PC-3 (cell line): ENCODE data around the gene KCNK16. TPM values are rescaled to one million over a fixed set of nuclear protein-coding genes. Genes with fewer than 3 reads are reported as not detected.

Source experiments
- ATAC-seq: fragments of 200-7000 bp; cut with Tn5 transposase; 2 replicates; pipeline ENCODE4 v1.9.1; 2020; ENCODE audit warnings: mild to moderate bottlenecking, moderate library complexity
- BruUV-seq: library from RNA; stranded (reverse); fragments of 400-500 nt; replicated peaks from 2 replicates; lab custom pipeline; 2021; lab: Mats Ljungman, UMichigan
- CTCF ChIA-PET: fragments of 300-600 bp; sonication (Branson Sonifier 250); formaldehyde crosslinking; loops from one replicate; lab custom pipeline; 2022; ENCODE audit warnings: antibody characterized with exemption; lab: Charles Lee
- POLR2A ChIA-PET: fragments of 300-600 bp; sonication (Branson Sonifier 250); formaldehyde crosslinking; loops from one replicate; lab custom pipeline; 2022; ENCODE audit warnings: antibody characterized with exemption; ENCODE audit not compliant: unreplicated experiment; lab: Charles Lee
- DNase-seq: peaks from one replicate; pipeline ENCODE4 v3.0.0-alpha.2; 2015
- H2AFZ ChIP-seq: fragments of 300-600 bp; sonication (generic); 2 replicates; pipeline ENCODE4 v1.6.0; 2016; ENCODE audit warnings: antibody characterized with exemption, low read length
- H3F3A ChIP-seq: fragments of 300-600 bp; sonication (generic); one replicate; pipeline ENCODE4 v1.6.0; 2017; ENCODE audit warnings: antibody characterized with exemption, low read length, control low read depth, mild to moderate bottlenecking; ENCODE audit not compliant: unreplicated experiment
- H3K27ac ChIP-seq: fragments of 300-600 bp; sonication (generic); 2 replicates; pipeline ENCODE4 v1.5.1; 2016; ENCODE audit warnings: mild to moderate bottlenecking, low read length
- H3K27me3 ChIP-seq: fragments of 300-600 bp; sonication (generic); 2 replicates; pipeline ENCODE4 v1.6.1; 2016; ENCODE audit warnings: low read length, mixed read lengths
- H3K36me3 ChIP-seq: fragments of 300-600 bp; sonication (generic); 2 replicates; pipeline ENCODE4 v1.6.1; 2016; ENCODE audit warnings: low read depth, mixed run types, low read length, mixed read lengths
- H3K4me1 ChIP-seq: fragments of 300-600 bp; sonication (generic); 2 replicates; pipeline ENCODE4 v1.5.1; 2016; ENCODE audit warnings: low read length; ENCODE audit not compliant: insufficient read depth
- H3K4me2 ChIP-seq: fragments of 300-600 bp; sonication (generic); 2 replicates; pipeline ENCODE4 v1.6.0; 2016; ENCODE audit warnings: low read length
- H3K4me3 ChIP-seq: fragments of 300-600 bp; sonication (generic); 2 replicates; pipeline ENCODE4 v1.5.1; 2016; ENCODE audit warnings: mild to moderate bottlenecking, low read length, mixed read lengths
- H3K79me2 ChIP-seq: fragments of 300-600 bp; sonication (generic); 2 replicates; pipeline ENCODE4 v1.6.1; 2017; ENCODE audit warnings: low read length, mixed read lengths
- H3K9ac ChIP-seq: fragments of 300-600 bp; sonication (generic); 2 replicates; pipeline ENCODE4 v1.6.0; 2016; ENCODE audit warnings: mild to moderate bottlenecking, low read length
- H3K9me2 ChIP-seq: fragments of 300-600 bp; sonication (generic); replicated peaks from 2 replicates; pipeline ENCODE4 v1.6.1; 2016; ENCODE audit warnings: mixed run types, low read length, mixed read lengths
- H3K9me3 ChIP-seq: fragments of 300-600 bp; sonication (generic); 2 replicates; pipeline ENCODE4 v1.6.1; 2016; ENCODE audit warnings: low read length, mixed read lengths
- H4K20me1 ChIP-seq: fragments of 300-600 bp; sonication (generic); 2 replicates; pipeline ENCODE4 v1.6.1; 2016; ENCODE audit warnings: low read length, mixed read lengths
- CTCF ChIP-seq: fragments of 300-600 bp; sonication (generic); conservative IDR thresholded peaks from 2 replicates; pipeline ENCODE4 v1.5.1; 2017; ENCODE audit warnings: antibody characterized with exemption, low read depth, mild to moderate bottlenecking, low read length
- EZH2 ChIP-seq: fragments of 300-600 bp; sonication (generic); IDR thresholded peaks from one replicate; pipeline ENCODE4 v1.6.1; 2017; ENCODE audit warnings: antibody characterized with exemption, mild to moderate bottlenecking, low read length; ENCODE audit not compliant: unreplicated experiment
- EZH2phosphoT487 ChIP-seq: fragments of 300-600 bp; sonication (generic); IDR thresholded peaks from 2 replicates; pipeline ENCODE4 v1.6.1; 2018; ENCODE audit warnings: mild to moderate bottlenecking, antibody characterized with exemption, low read length, borderline replicate concordance
- intact Hi-C: fragments of 100-400 bp; cut with micrococcal nuclease; formaldehyde crosslinking; loops from 2 replicates; pipeline ENCODE4 v1.9.0; 2023
- total RNA-seq: library from RNA; depleted of rRNA; stranded (reverse); fragments of >200 nt; gene quantifications from 2 replicates; pipeline ENCODE4 v1.2.3, GENCODE V29; 2014

KCNK16 gene
- total RNA-seq, 1 experiment from 2014 or later: not detected

- ATAC-seq (no peak), DNase-seq (no peak)
- H3K4me3 ChIP-seq: no peak overlapping the region
- H3K9me2 ChIP-seq: no peaks in the 10 kb centered on the region
- CTCF ChIA-PET: no interaction called here
- H3K27me3 ChIP-seq: peaks cover 27% of the 10 kb centered on the region
- POLR2A ChIA-PET: no interaction called here
- H3K36me3 ChIP-seq: no peaks in the 10 kb centered on the region
- no peaks in the 10 kb centered on the region for H3K4me1 ChIP-seq
- H2AFZ ChIP-seq: no peak overlapping the region
- H3F3A ChIP-seq: no peaks in the 10 kb centered on the region
- H3K79me2 ChIP-seq: no peaks in the 10 kb centered on the region
- H3K27ac ChIP-seq: no peak overlapping the region
- no peak overlapping the region for H3K4me2 ChIP-seq
- TF ChIP-seq EZH2 (no peak), CTCF (no peak), EZH2phosphoT487 (no peak)
- H4K20me1 ChIP-seq: no peaks in the 10 kb centered on the region
- no TSS peak for BruUV-seq
- no peak overlapping the region for H3K9ac ChIP-seq
- no peaks in the 10 kb centered on the region for H3K9me3 ChIP-seq
- intact Hi-C loops: no loop called here
Measured at GRCh38 chr6:39350723-39351505, 28.4 kb upstream of the KCNK16 start.

GRCh38 chr6:39348740-39349139 lies 26.2 kb upstream of the KCNK16 start:
- Histone ChIP-seq H3K9me2 (no peaks in the 10 kb centered on the region), H2AFZ (no peak overlapping the region), H3K4me2 (no peak overlapping the region), H3K27ac (no peak overlapping the region), H3K27me3 (peaks cover 27% of the 10 kb centered on the region), H3F3A (no peaks in the 10 kb centered on the region), H3K9ac (no peak overlapping the region), H3K9me3 (no peaks in the 10 kb centered on the region), H4K20me1 (no peaks in the 10 kb centered on the region), H3K79me2 (no peaks in the 10 kb centered on the region), H3K4me3 (no peak overlapping the region), H3K36me3 (no peaks in the 10 kb centered on the region), H3K4me1 (no peaks in the 10 kb centered on the region)
- intact Hi-C loops: loop anchor here (5.0 to 10.0 kb wide), 2 partner anchors 1499 to 1966 kb away; no protein-coding TSS in a partner anchor
- TF ChIP-seq CTCF: no peak
- TF ChIP-seq EZH2phosphoT487: no peak
- TF ChIP-seq EZH2: no peak
- POLR2A ChIA-PET: no interaction called here
- DNase-seq (no peak), ATAC-seq (no peak)
- CTCF ChIA-PET: no interaction called here
- no TSS peak for BruUV-seq

- TF ChIP-seq EZH2phosphoT487: no peak
- no peak for TF ChIP-seq EZH2
- peak; percentile 88 for TF ChIP-seq CTCF
- no TSS peak for BruUV-seq
- Histone ChIP-seq H3K9me3 (no peaks in the 10 kb centered on the region), H3K27ac (no peak overlapping the region), H3K4me2 (no peak overlapping the region), H3K27me3 (peaks cover 27% of the 10 kb centered on the region), H3K79me2 (no peaks in the 10 kb centered on the region), H3F3A (no peaks in the 10 kb centered on the region), H3K4me3 (no peak overlapping the region), H3K4me1 (no peaks in the 10 kb centered on the region), H3K9me2 (no peaks in the 10 kb centered on the region), H3K36me3 (no peaks in the 10 kb centered on the region), H4K20me1 (no peaks in the 10 kb centered on the region), H3K9ac (no peak overlapping the region), H2AFZ (no peak overlapping the region)
- DNase-seq (peak; percentile 73), ATAC-seq (peak; percentile 88)
- CTCF ChIA-PET: no interaction called here
- intact Hi-C loops: loop anchor here (5.0 to 10.0 kb wide), 2 partner anchors 1499 to 1967 kb away; no protein-coding TSS in a partner anchor
- POLR2A ChIA-PET: no interaction called here
Measured at GRCh38 chr6:39347906-39348585, 25.5 kb upstream of the KCNK16 start.
